CD4-positive, alpha-beta T cell treated with Interferon alpha-2 for 1 hour (primary cell): ENCODE measurements around the gene TEX26.

Experiments used
- DNase-seq, 2 donors: peaks; one replicate each; pipeline ENCODE4 v3.0.0-alpha.2; 2020 to 2022

Gene TEX26

DNA sequence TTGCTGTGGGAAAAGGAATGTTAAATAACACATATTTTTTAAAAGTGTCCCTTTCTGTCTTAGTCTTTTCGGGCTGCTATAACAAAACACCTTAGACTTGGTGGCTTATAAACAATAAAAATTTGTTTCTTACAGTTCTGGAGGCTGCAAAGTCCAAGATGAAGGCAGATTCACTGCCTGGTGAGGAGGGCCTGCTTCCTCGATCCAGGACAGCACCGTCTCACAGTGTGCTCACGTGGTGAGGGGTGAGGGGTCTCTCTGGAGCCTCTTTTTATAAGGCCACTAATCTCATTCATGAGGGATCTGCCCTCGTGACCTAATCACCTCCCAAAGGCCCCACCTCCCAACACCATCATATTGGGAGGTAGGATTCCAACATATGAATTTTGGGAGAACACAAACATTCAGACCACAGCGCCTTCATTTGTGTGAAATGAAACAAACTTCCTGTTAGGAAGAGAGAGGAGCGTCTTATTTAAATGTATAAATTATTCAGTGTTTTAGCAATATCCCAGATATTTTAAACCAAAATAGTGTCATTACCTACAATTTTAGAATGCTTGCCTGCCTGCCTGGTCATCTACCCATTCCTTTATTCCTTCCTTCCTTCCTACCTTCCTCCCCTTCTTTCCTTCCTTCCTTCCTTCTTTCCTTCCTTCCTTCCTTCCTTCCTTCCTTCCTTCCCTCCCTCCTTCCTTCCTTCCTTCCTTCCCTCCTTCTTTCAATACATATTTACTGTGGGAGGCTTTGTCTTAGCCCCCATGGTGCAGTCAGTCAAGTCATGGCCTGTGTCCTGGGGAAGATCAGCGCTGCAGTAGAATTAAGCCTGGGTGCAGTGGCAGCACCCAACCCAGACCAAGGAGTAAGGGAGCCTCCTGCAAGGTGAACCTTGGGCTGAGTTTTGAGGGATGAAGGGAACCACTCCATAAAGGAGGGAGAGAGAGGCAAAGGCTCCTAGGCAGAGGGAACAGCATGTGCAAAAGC is 84.2 kb downstream of the TEX26 start:
- DNase-seq = no peak

DNA sequence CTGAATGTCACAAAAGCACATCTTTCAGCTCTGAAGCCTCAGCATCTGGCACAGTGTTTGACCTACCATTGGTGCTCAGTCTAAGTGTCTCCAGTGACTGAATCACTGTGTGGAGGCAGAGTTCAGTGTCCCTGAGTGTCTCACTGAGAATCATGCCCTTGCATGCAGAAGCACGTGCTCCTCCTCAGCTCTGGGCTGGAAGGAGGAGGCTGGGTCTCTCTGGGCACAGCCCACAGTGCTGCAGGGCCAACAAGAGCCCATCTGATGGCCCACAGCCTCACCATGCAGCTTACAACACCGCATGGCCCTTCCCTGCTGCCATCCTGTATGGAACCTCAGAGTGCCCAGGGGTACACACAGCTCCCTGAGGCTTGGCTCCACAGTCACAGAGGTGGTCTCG is 86.1 kb downstream of the TEX26 start:
- no peak for DNase-seq

GRCh38 chr13:31020996-31021395 is 88.5 kb downstream of the TEX26 start:
- DNase-seq = no peak

- DNase-seq = no peak
Observed at GRCh38 chr13:31022288-31022895, 89.9 kb downstream of the TEX26 start.

GRCh38 chr13:31022928-31023530 is 90.6 kb downstream of the TEX26 start:
- no peak for DNase-seq
